ENCODE results near the gene GALNT6. TPM values are rescaled to one million over a fixed set of nuclear protein-coding genes. Genes with fewer than 3 reads are reported as not detected.

Gene GALNT6
- total RNA-seq, 1 experiment from 2014 or later: 73.0 TPM

GRCh38 chr12:51333536-51333935 lies 57.7 kb downstream of the GALNT6 start:
- H2AFZ ChIP-seq: no peak overlapping the region
- no peaks in the 10 kb centered on the region for H3K9me2 ChIP-seq (ENCODE audit: insufficient read depth)
- no peaks in the 10 kb centered on the region for H4K20me1 ChIP-seq (ENCODE audit: insufficient read depth)
- no TSS peak for BruUV-seq (replicated peaks)
- intact Hi-C loops (cut with micrococcal nuclease; ENCODE audit: unreplicated experiment): no loop called here
- H3K4me1 ChIP-seq (replicated peaks; ENCODE audit: insufficient read depth): peaks cover 19% of the 10 kb centered on the region
- no peaks in the 10 kb centered on the region for H3K79me2 ChIP-seq (ENCODE audit: low read depth)
- ChIA-PET CTCF (no interaction called here), POLR2A (ENCODE audit: unreplicated experiment) (no interaction called here)
- H3F3A ChIP-seq (ENCODE audit: insufficient read depth, low read depth): peaks cover 20% of the 10 kb centered on the region; the same call in 1 of the 2 replicates
- H3K9me3 ChIP-seq (ENCODE audit: insufficient read depth, low read depth): no peaks in the 10 kb centered on the region
- no peak for DNase-seq
- H3K27me3 ChIP-seq (ENCODE audit: insufficient read depth, low read depth): no peaks in the 10 kb centered on the region
- H3K27ac ChIP-seq: no peak overlapping the region
- no peaks in the 10 kb centered on the region for H3K36me3 ChIP-seq (ENCODE audit: low read depth)
- no peak for TF ChIP-seq EZH2 (IDR thresholded peaks at IDR 0.05; ENCODE audit: low read depth)
- TF ChIP-seq, protein P1, sequence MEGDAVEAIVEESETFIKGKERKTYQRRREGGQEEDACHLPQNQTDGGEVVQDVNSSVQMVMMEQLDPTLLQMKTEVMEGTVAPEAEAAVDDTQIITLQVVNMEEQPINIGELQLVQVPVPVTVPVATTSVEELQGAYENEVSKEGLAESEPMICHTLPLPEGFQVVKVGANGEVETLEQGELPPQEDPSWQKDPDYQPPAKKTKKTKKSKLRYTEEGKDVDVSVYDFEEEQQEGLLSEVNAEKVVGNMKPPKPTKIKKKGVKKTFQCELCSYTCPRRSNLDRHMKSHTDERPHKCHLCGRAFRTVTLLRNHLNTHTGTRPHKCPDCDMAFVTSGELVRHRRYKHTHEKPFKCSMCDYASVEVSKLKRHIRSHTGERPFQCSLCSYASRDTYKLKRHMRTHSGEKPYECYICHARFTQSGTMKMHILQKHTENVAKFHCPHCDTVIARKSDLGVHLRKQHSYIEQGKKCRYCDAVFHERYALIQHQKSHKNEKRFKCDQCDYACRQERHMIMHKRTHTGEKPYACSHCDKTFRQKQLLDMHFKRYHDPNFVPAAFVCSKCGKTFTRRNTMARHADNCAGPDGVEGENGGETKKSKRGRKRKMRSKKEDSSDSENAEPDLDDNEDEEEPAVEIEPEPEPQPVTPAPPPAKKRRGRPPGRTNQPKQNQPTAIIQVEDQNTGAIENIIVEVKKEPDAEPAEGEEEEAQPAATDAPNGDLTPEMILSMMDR (conservative IDR thresholded peaks at IDR 0.05): no peak
- H3K4me3 ChIP-seq: no peak overlapping the region
- H3K4me2 ChIP-seq: peak overlapping the region; percentile 6

DNA sequence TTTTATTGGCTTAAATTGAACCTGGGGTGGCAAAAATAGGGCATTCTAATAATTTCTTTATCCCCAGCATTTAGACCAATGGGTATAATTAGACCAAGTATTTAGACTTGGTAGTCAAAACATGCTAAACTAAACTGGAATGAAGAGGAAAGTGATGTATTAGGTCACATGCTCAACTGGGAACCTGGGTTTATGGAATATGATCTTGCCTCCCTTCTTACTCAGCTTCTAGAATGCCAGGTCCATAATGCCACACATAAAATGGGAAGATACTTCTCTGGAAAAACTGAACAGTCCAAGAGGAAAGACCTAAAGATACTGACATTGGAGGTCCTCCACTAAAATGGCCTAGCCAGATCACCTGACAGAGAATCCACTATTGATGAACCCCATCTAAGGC lies 61.0 kb downstream of the GALNT6 start:
- intact Hi-C loops (cut with micrococcal nuclease; ENCODE audit: unreplicated experiment): no loop called here
- H3K4me1 ChIP-seq (replicated peaks; ENCODE audit: insufficient read depth): peaks cover 39% of the 10 kb centered on the region
- H3K36me3 ChIP-seq (ENCODE audit: low read depth): no peaks in the 10 kb centered on the region
- H2AFZ ChIP-seq: no peak overlapping the region
- no peak overlapping the region for H3K4me2 ChIP-seq
- no peaks in the 10 kb centered on the region for H4K20me1 ChIP-seq (ENCODE audit: insufficient read depth)
- H3K9me2 ChIP-seq (ENCODE audit: insufficient read depth): no peaks in the 10 kb centered on the region
- no peak for TF ChIP-seq EZH2 (IDR thresholded peaks at IDR 0.05; ENCODE audit: low read depth)
- TF ChIP-seq, protein P1 (conservative IDR thresholded peaks at IDR 0.05): no peak
- DNase-seq: no peak
- ChIA-PET POLR2A (ENCODE audit: unreplicated experiment) (no interaction called here), CTCF (interaction anchor here (0.7 kb wide), 1 partner anchor 10 kb away, joined by 4 read pairs; no protein-coding TSS in a partner anchor)
- no peaks in the 10 kb centered on the region for H3K27me3 ChIP-seq (ENCODE audit: insufficient read depth, low read depth)
- H3K27ac ChIP-seq: no peak overlapping the region
- no peak overlapping the region for H3K4me3 ChIP-seq
- no peaks in the 10 kb centered on the region for H3K79me2 ChIP-seq (ENCODE audit: low read depth)
- no TSS peak for BruUV-seq (replicated peaks)
- H3K9me3 ChIP-seq (ENCODE audit: insufficient read depth, low read depth): no peaks in the 10 kb centered on the region
- peaks cover 40% of the 10 kb centered on the region for H3F3A ChIP-seq (ENCODE audit: insufficient read depth, low read depth)

DNA sequence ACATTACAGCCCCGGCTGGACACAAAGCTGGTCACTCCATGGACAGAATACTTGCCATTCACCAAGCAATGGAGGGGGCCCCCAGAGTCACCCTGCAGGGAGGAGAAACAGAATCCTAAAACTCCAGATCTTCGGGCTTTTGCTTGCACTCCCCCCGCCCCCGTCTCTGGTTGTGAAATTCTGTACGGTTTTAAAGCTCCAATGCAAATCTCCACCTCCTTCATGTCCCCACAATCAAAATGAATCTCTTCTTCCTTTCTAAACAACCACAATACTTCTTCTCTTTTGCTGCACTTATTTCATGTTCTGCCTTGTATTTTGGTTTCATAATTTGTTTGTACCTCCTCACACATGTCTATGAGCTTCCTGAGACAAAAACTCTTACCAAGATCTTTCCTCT lies 61.5 kb downstream of the GALNT6 start:
- no TSS peak for BruUV-seq (replicated peaks)
- no peak for TF ChIP-seq EZH2 (IDR thresholded peaks at IDR 0.05; ENCODE audit: low read depth)
- TF ChIP-seq, protein P1 (conservative IDR thresholded peaks at IDR 0.05): no peak
- H3K9me2 ChIP-seq (ENCODE audit: insufficient read depth): no peaks in the 10 kb centered on the region
- no peak overlapping the region for H3K4me3 ChIP-seq
- H3K27ac ChIP-seq: no peak overlapping the region
- no peaks in the 10 kb centered on the region for H3K9me3 ChIP-seq (ENCODE audit: insufficient read depth, low read depth)
- H3F3A ChIP-seq (ENCODE audit: insufficient read depth, low read depth): peaks cover 43% of the 10 kb centered on the region
- no peak for DNase-seq
- ChIA-PET POLR2A (ENCODE audit: unreplicated experiment) (no interaction called here), CTCF (interaction anchor here (0.7 kb wide), 1 partner anchor 9 kb away, joined by 4 read pairs; no protein-coding TSS in a partner anchor)
- no peaks in the 10 kb centered on the region for H3K36me3 ChIP-seq (ENCODE audit: low read depth)
- no peaks in the 10 kb centered on the region for H3K27me3 ChIP-seq (ENCODE audit: insufficient read depth, low read depth)
- no peak overlapping the region for H3K4me2 ChIP-seq
- intact Hi-C loops (cut with micrococcal nuclease; ENCODE audit: unreplicated experiment): loop anchor here (5.0 kb wide), 1 partner anchor 57 kb away; the partner anchor contains the start of gene SMAGP
- H3K4me1 ChIP-seq (replicated peaks; ENCODE audit: insufficient read depth): peaks cover 43% of the 10 kb centered on the region
- no peaks in the 10 kb centered on the region for H4K20me1 ChIP-seq (ENCODE audit: insufficient read depth)
- H3K79me2 ChIP-seq (ENCODE audit: low read depth): no peaks in the 10 kb centered on the region
- no peak overlapping the region for H2AFZ ChIP-seq

Measured in PC-9 (cell line).